GM12801 (cell line): Measurements from ENCODE around the gene COQ5.

Experiments
- CTCF ChIP-seq: IDR thresholded peaks from one replicate; pipeline ENCODE4 v1.5.1; 2011; ENCODE audit warnings: control low read depth; ENCODE audit not compliant: insufficient read length; ENCODE audit errors: extremely low read depth

The COQ5 gene

GRCh38 chr12:120468325-120468820 is 60.6 kb downstream of the COQ5 start:
- no peak for TF ChIP-seq CTCF

GRCh38 chr12:120467439-120467838 is 61.5 kb downstream of the COQ5 start:
- TF ChIP-seq CTCF, result no peak

DNA sequence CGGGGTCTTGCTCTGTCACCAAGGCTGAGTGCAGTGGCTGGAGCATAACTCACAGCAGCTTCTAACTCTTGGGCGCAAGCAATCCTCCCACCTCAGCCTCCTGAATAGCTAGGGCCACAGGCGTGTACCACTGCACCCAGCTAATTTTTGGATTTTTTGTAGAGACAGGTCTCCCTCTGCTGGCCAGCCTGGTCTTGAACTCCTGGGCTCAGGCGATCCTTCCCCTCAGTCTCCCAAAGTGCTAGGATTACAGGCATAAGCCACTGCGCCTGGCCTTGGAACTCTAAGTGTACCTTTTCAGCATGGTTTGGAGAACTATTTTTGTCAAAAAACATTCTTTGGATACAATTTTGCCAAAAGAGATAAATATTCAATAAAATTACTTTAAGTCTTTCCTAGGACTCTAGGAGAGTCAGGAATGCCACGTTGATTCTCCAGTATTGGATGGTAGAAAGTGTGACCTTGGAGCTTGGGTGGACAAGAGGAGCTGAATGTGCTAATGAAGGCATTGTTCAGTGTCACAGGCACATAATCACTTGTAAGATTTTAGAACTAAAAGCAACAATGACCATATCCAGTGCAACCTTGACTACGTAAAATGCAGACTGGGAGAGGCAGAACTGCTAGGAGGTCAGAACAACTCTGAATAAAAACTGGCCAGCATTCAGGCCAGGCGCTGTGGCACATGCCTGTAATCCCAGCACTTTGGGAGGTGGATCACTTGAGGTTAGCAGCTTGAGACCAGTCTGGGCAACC is 62.2 kb downstream of the COQ5 start:
- no peak for TF ChIP-seq CTCF

DNA sequence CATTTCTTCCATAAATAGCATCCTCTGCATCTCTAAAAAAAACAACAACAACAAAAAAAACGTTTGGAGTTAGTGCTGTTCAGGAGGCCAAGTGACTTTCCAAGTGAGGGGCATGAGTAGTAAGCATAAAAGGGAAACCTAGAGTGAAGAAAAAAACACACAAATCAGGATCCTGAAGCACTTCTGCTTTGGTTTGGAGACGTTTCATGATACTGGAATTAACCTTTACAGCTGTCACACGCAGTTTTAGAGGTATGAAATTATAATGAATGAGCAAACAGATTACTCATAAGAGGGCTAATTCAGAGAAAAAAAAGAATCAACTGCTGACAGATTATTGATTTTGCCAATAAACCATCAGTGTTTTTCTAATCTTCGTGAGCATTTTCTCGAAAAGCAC is 63.2 kb downstream of the COQ5 start:
- no peak for TF ChIP-seq CTCF

GRCh38 chr12:120463712-120464111 is 65.2 kb downstream of the COQ5 start:
- no peak for TF ChIP-seq CTCF

GRCh38 chr12:120462099-120462640 is 66.8 kb downstream of the COQ5 start:
- no peak for TF ChIP-seq CTCF

DNA sequence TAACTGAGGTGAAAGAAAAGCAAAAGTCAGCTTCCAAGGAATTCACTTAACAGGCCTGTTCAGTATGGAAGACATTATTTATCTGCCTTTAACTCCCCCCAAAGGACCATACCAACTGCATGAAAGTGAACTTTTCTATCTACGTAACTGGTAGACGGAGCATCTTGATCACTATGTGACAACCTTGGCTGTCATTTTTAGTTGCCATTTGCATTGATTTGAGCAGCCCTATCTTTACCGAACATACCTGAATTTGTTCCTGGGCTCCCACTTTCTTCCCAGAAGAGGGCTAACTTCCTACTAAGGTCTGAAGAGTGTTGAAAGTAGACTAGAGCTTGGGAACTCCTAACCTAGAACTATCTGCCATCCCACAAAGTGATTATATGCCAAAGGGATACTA is 68.8 kb downstream of the COQ5 start:
- no peak for TF ChIP-seq CTCF
